Stimulated activated CD4-positive, alpha-beta T cell treated with anti-CD3 and anti-CD28 coated beads, TNF-alpha, amount 100 ng/mL, for 4 hours (primary cell): ENCODE measurements around the gene NME1.
A peak's percentile ranks its signal among the peaks of the same experiment; 100 is the strongest.
"Not testable (repeated sequence)": the region's sequence is repeated elsewhere in the genome, so short reads cannot be mapped to it uniquely, and the experiment has no call there.

ENCODE experiments used
- DNase-seq, 3 experiments: peaks; one replicate each; pipeline ENCODE4 v3.0.0-alpha.2; 2020; ENCODE audit warnings: low read depth in 3 of 3

NME1 gene

DNA sequence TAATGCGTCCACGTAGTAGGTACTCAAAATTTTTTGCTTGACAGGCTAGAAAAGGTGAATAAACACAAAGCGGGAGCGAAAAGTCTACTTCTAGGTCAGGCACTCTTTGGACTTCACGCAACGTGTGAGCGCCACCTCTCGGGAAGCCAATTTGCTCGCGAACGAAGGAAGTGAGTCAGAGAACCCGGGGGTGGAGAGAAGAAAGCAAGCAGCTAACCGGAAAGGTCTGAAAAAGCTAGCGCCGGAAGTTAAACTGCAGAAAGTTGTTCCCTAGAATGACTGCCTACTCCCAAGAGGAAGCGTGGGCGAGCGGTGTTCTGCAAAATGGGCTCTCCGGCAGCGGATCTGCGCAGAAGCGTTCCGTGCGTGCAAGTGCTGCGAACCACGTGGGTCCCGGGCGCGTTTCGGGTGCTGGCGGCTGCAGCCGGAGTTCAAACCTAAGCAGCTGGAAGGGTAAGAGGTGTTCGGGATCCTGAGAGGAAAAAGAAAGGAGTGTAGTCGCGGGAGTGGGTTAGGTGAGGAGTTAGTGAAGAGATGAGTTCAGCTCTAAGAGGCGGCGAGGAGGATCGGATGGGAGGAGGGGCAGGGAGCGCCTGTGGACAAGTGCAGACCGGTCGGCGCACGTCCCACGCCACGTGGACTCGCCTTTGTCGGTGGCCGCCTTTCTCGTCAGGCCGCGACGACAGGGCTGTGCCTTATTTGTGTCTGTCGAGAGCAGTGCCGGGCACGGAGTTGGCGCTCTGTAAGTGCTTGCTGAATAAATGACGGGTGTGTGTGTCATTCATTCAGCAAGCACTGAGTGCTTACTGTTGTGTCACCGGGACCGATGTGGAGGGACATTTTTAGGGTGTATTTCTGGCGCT lies at the start of gene NME1:
Gene NME1, plus strand, starts transcription at position 350 of the 863 bp plus-strand sequence. CDS start 2,096 bp downstream, outside the sequence.
- DNase-seq = peak; percentile 94 to 98 (median 96)

GRCh38 chr17:51107778-51108177 lies 45.6 kb upstream of the NME1 start:
- DNase-seq = no peak

- DNase-seq = not testable (repeated sequence)
Observed at GRCh38 chr17:51112303-51113222, 40.8 kb upstream of the NME1 start.

- DNase-seq = no peak
Observed at GRCh38 chr17:51115179-51115578, 38.2 kb upstream of the NME1 start.

DNA sequence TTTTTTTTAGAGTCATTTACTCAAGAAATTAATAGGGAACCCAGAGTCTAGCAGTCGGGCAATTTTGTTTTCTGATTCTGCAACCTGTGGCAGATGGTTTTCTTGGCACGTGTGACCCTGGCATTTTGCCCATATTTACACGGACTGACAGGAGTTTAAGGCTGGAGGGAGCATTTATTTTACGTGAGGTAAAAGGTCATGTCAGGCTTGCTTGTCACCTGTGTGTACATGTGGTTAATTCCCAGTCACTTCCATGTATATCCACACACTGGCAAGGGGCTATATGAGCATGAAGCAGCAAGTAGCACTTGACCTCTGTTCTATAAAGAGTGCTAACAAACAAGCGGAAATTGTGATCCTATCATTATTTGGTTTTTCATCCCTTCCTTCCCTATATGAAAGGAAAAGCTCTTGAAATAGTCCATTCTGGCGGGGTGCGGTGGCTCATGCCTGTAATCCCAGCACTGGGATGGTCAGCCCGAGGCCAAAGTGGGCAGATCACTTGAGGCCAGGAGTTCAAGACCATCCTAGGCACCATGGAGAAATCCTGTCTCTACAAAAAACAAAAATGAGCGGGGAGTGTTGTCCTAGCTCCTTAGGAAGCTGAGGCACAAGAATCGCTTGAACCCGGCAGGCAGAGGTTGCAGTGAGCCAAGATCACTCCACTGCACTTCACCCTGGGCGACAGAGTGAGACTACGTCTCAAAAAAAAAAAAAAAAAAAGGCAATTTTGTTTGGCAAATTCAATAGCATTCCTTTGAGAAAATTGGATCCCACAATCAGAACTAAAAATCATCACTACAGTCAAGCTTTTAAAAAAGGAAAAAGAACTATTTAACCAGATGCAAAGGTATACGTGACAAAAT lies 34.8 kb upstream of the NME1 start:
- no peak for DNase-seq

DNA sequence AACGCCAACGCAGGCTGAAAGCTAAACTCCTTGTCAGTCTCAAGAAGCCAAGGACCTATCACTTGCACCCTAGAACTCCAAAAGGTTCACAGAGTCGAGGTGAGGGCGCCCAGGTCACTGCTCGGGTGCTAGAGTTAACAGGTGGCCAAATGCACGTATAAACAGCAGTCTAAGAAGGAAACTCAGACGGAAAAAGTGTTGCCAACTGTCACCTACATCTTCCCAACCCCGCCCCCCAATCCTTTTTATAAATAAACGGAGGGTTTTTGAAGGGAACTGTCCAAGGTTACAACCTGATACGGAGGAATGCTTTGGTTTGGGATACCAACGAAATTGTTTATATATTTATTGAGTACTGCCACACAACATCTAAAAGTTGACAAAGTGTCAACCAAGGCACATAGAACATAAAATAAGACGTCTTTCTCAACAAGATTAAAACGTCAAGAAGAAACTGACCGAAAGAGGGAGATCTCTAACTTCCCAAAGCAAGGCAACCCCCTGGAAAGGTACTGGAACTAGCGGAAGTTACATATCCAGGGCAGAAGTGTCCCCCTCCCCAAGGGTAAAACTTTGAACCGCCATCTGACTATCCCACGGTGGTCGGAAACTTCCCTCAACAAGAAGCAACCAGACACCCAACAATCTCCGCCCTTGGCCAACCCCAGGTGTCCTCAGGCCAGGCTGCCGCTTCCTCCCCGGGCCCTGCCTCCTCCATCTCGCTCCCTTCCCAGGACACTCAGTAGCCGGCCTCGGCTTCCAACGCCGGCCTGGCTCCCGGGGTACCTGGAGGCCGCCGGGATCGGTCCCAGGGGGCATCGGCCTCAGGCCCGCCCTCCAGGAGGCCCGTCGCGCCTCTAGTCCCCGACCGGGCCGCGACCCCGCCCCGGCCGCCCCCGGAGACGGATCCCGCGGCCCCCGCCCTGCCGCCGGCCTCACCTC lies 33.7 kb upstream of the NME1 start:
- DNase-seq = peak in 1 of 3 experiments; percentile 5

DNA sequence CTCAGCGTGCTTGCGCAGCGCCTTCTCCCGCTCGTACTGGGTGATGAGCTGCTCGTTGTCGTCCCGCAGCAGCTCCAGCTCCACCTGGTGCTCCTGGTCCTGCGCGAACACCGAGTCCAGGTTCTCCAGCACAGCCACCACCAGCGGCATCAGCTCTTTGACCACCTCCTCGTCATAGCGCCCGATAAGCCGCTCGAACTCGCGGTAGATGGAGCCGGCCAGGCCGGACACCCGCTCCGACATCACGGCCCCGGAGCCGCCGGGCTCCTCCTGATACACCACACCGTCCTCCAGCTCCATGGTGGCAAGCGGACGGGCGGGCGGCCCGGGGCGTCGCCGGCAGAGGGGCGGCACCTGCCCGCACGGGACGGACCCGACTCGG lies 33.0 kb upstream of the NME1 start:
- peak in 2 of 3 experiments; percentile 5 to 28 for DNase-seq

- DNase-seq = peak; percentile 78 to 80 (median 78)
Observed at GRCh38 chr17:51120739-51121619, 32.4 kb upstream of the NME1 start, which contains the start of gene SPAG9. SPAG9 (minus strand) TSS chr17:51120868; CDS start chr17:51120656, 212 bp downstream.

- DNase-seq = peak; percentile 70 to 85 (median 83)
Observed at GRCh38 chr17:51121620-51122472, 31.5 kb upstream of the NME1 start.

GRCh38 chr17:51122473-51123115 lies 30.8 kb upstream of the NME1 start:
- DNase-seq = not testable (repeated sequence)

GRCh38 chr17:51124640-51125503 lies 28.5 kb upstream of the NME1 start:
- no peak for DNase-seq

GRCh38 chr17:51128076-51128475 lies 25.3 kb upstream of the NME1 start:
- DNase-seq = no peak

DNA sequence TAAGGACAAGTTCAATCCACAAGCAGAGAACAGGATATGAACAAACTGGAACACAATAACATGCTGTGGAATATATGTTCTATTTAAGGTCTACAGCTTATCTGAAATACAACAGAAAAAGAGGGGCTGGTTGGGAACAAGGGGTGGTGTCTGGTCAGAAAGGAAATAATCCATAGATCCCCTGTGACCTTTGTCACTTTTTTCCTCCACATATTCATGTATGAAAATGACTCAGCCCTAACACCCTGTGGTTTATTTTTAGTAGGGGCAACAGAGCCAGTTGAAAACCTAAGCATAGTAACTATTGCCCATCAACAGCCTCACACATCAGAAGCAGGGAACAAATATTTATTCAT lies 20.4 kb upstream of the NME1 start:
- DNase-seq = no peak

DNA sequence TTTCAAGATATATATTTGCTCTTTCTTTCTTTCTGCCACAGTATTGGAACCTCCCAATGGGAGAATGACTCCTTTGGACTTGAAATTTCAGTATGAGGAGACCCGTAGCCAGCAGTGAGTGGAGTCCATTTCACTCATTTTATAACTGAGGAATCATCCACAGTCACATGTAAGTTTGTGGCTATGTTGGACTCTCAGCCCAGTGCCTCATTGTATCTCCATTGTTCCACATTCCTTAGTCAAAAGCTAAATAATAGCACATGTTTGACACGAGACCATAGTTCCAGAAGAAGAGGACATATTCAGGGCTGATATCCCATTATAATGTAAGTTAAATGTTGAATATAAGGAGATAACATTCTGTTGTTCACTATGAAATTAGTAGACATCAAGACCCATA lies 20.0 kb upstream of the NME1 start:
- no peak for DNase-seq

DNA sequence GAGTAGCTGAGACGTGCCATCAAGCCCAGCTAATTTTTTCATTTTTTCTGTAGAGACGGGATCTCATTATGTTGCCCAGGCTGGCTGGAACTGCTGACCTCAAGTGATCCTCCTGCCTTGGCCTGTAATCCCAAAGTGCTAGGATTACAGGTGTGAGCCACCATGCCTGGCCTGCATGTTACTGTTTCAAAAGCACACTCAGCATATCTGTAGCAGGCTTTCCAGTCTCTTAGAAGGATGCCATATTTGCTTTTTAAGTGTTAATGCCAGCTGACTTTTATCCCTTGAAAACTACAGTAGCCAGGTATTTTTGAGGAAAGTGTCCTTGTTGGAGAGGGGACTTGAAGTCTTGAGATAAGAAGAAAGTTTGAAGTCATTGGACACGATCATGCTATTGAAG lies 17.4 kb upstream of the NME1 start:
- no peak for DNase-seq

GRCh38 chr17:51142597-51142996 lies 10.8 kb upstream of the NME1 start:
- DNase-seq = no peak
